GM19193 (cell line): ENCODE data around the gene PROK1.

ENCODE experiments used
- POLR2A ChIP-seq: IDR thresholded peaks from 4 replicates; pipeline ENCODE4 v1.6.1; 2011; ENCODE audit not compliant: insufficient read depth, insufficient read length; ENCODE audit errors: extremely low read depth

Gene PROK1

DNA sequence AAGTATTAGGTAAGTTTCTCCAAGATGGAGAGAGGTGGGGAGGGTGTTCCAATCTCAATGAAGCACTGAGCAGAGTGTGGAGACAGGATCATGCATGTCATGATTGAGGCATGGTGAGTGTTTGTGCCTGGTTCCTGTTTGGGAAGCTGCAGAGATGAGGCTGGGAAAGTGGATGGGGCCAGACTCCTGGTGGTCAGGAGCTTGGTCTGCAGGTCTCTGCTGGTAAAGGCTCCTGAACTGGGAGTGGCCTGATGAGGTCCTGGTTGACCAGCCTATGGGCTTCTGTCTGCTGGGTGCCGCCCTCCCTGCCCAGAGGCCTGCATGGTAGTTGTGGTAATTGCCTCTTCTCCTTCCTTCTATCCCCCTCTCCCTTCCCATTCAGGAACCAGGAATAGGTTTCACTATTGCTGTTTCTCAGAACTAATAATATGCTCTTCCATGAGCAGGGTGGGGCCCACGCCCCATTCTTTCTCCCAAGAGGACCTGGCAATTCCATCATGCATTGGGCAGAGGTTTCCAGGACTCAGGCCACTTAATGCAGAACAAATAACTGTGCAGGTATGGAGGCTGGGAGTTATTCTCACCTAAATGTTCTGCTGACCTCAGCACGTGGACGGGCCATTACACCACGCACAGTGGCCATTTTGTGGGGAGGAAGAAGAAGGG lies 24.5 kb downstream of the PROK1 start:
- TF ChIP-seq POLR2A: no peak

- TF ChIP-seq POLR2A: no peak
Observed at GRCh38 chr1:110476028-110476765, 25.2 kb downstream of the PROK1 start.

DNA sequence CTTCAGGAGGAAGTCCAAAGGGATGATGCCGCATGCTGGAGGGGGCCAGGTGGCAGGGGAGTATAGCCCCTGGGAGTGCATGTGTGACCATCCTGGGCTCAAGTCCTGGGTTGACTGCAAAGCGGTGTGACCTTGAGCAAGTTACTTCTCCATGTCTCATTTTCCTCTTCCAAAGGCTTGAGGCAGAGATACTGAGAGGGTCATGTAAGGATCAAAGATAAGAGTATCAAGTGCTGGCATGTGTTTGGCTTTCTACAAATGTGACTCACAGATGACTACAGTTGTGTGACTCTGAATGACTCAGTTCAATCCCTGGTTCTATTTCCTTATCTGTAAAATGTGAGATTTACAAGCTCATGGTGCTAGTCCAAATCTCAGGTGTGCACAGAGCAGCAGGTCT lies 26.1 kb downstream of the PROK1 start:
- no peak for TF ChIP-seq POLR2A

- no peak for TF ChIP-seq POLR2A
Observed at GRCh38 chr1:110477445-110477957, 26.6 kb downstream of the PROK1 start.

DNA sequence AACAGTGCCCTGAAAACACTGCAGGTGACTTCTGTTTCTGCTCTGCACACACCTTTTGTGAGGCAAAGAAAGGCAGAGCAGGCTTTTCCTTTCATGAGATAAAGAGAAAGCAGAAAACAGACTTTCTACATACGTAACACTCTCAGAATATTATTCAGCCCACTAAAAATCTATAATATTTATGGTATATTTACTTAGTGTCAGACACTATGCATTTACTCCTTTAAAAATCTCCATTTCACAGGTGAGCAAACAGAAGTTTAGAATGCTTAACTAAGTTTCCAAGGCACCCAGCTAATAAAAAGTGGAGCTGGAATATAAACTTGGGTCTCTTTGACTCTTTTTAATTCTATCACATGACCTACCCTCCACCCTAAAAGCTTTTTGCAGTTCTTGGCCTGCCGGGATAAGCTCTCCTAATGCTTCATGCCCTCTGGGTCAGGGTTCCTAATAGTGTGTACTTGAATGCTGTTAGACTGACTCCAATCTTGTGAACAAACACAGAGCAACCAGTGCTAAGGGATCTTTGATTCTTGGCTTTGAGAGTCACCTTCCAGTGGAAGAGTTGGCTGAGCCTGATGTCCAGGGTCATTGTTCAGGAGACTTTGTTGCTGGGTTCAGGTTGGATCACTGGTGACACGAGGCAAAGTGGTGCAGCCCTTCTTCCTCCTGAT lies 27.2 kb downstream of the PROK1 start:
- TF ChIP-seq POLR2A: no peak

DNA sequence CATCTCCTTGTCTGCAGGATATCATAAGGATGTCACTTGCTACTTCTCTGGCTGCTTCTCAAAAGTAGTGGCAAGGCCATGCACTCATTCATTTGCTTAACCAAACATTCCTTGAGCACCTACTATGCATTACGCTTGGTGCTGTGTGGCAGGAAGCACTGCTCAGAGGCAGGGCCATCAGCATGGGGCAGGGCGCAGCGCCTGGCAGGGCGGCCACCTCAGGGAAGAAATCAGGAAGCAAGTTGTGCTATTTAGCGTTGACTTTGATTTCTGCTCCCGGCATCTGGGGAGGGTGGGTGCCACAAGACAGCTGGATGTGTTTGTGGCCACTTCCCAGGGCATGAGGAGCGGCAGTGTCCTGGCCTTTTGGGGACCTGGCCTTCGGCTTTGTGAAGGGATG lies 27.9 kb downstream of the PROK1 start:
- TF ChIP-seq POLR2A: no peak

- TF ChIP-seq POLR2A: no peak
Observed at GRCh38 chr1:110480356-110481096, 29.6 kb downstream of the PROK1 start.

- TF ChIP-seq POLR2A: no peak
Observed at GRCh38 chr1:110481968-110482623, 31.1 kb downstream of the PROK1 start.

DNA sequence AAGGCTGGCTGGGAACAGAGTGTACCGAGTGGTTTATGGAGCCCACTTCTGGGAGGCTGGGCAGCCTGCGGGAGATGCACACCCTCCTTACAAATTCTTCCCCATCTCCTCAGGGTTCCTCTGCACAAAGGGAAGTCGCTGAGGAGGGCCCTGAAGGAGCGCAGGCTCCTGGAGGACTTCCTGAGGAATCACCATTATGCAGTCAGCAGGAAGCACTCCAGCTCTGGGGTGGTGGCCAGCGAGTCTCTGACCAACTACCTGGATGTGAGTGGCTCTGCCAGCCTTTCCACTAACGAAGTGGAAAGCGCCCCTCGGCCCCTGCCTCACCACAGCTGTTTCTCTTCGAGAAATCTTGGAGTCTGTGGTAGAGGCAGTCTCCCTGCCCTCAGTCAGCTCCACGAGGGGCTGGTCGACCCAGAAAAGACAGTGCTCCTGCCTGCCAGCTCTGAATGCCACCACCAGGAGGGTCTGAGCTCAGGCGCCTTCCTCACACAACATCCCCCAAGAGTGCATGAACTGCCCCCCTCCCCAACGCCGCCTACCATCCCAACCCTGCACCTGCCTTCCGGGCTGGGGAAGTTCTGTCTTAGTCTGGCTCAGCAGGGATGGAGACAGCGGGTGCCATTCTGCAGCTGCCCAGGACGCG lies 31.8 kb downstream of the PROK1 start:
- no peak for TF ChIP-seq POLR2A

GRCh38 chr1:110483308-110483685 lies 32.3 kb downstream of the PROK1 start:
- TF ChIP-seq POLR2A: no peak

- TF ChIP-seq POLR2A: no peak
Observed at GRCh38 chr1:110484801-110485200, 33.9 kb downstream of the PROK1 start.

DNA sequence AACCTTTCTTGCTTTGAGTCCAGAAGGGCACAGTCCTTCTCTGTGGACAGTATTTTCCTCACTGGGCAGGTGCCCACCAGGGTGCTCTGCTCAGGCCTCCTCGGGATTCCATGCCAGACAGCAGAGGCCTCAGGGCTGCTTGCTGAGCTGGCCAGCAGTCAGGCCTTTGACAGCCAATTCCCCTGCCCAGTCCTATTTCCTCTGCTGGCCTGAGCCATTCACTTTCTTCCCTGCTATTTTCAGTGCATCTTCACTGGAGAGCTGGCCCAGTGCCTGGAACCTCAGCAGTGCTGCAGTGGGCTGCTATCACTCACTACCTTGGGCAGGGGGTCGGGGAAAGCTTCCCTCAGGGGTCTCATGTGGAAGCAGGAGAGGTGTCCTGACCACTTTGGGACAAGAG lies 34.8 kb downstream of the PROK1 start:
- no peak for TF ChIP-seq POLR2A

DNA sequence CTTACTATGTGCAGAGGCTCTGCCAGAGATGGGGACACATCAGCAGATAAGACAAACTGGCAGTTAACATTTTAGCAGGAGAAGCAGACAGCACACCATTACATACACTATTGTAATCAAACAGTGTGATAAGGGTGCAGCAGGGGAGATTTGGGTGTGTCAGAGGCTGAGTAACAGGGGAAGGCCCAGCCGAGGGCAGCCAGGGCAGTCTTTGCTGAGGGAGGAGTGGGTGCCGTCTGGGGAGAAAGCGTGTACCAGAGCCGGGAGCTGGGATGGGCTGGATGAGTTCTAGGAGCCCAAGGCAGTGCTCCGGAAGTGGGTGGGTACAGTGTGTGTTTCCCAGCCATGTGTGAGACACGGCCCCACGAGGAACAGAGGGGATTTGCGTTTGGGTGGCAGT lies 36.8 kb downstream of the PROK1 start:
- no peak for TF ChIP-seq POLR2A

DNA sequence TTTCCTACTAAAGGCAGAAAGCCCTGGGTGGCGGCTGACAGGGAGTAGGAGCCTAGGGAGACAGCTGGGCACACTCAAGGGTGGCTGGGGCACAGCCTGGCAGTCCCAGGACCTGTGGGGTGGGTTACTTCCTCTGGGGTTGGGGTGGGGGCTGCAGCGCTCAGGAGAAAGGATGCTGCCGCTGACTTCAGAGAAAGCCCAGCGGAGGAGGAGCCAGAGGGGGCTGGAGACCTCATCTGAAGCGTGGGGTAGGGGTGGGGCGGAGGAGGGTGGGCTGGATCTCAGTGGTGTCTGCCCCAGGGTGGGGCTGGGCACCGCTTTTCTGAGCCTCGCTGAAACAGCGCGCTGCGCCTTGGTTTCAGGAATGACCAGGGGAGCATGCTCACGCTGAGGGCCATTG lies 37.2 kb downstream of the PROK1 start:
- no peak for TF ChIP-seq POLR2A
